GM12878 (cell line): ENCODE results near the gene NRSN2. TPM values are rescaled to one million over a fixed set of nuclear protein-coding genes. Genes with fewer than 3 reads are reported as not detected.

Experiments
- ATAC-seq: fragments of 200-7000 bp; cut with Tn5 transposase; 3 replicates; pipeline ENCODE4 v1.9.1; 2020; ENCODE audit warnings: mild to moderate bottlenecking, moderate library complexity
- BruUV-seq: library from RNA; stranded (reverse); fragments of 400-500 nt; replicated peaks from 2 replicates; lab custom pipeline; 2021; lab: Mats Ljungman, UMichigan
- CTCF ChIA-PET: fragments of 300-600 bp; sonication (Branson Sonifier 250); formaldehyde crosslinking; extraction: SDS; loops from one replicate; lab custom pipeline; 2021; ENCODE audit warnings: inconsistent platforms; lab: Yijun Ruan, JAX
- POLR2A ChIA-PET: fragments of 350-600 bp; formaldehyde crosslinking; extraction: SDS; loops from one replicate; lab custom pipeline; 2021; ENCODE audit warnings: inconsistent platforms; lab: Charles Lee
- RAD21 ChIA-PET: fragments of 300-600 bp; sonication (Branson Sonifier 250); formaldehyde crosslinking; loops from one replicate; lab custom pipeline; 2023; ENCODE audit warnings: antibody characterized with exemption; ENCODE audit not compliant: unreplicated experiment; lab: Charles Lee
- SMC1A ChIA-PET: fragments of 300-600 bp; sonication (Branson Sonifier 250); formaldehyde crosslinking; loops from one replicate; lab custom pipeline; 2023; ENCODE audit not compliant: unreplicated experiment, uncharacterized antibody; lab: Charles Lee
- DNase-seq: peaks from one replicate; pipeline ENCODE4 v3.0.0-alpha.2; 2011; ENCODE audit warnings: low read depth, low spot score
- FAIRE-seq: peaks from 3 replicates; lab custom pipeline; 2011; peaks lifted over from hg19 to GRCh38; lab: Jason Lieb, UNC
- H2AFZ ChIP-seq: 2 replicates; pipeline ENCODE4 v1.6.0; 2011; ENCODE audit warnings: low read depth, low read length, control low read depth; ENCODE audit not compliant: control insufficient read depth
- H3K27ac ChIP-seq: 2 replicates; pipeline ENCODE4 v1.5.1; 2011; ENCODE audit warnings: control low read depth; ENCODE audit not compliant: control insufficient read depth, insufficient read depth
- H3K27me3 ChIP-seq, 2 experiments: replicated peaks in 1 of 2; 2 replicates each; pipeline versions ENCODE4 v1.6.0 to v1.6.1; 2011; ENCODE audit warnings: low read length in 1 of 2; ENCODE audit not compliant: control insufficient read depth in 2 of 2, insufficient read depth in 2 of 2
- H3K36me3 ChIP-seq, 2 experiments: 2 replicates each; pipeline ENCODE4 v1.5.1; 2011; ENCODE audit warnings: low read length in 1 of 2; ENCODE audit not compliant: control insufficient read depth in 2 of 2, insufficient read depth in 2 of 2
- H3K4me1 ChIP-seq: 2 replicates; pipeline ENCODE4 v1.6.1; 2011; ENCODE audit warnings: mild to moderate bottlenecking, low read length, moderate library complexity, mixed read lengths; ENCODE audit not compliant: control insufficient read depth, insufficient read depth
- H3K4me2 ChIP-seq: 2 replicates; pipeline ENCODE4 v1.6.0; 2011; ENCODE audit warnings: control low read depth; ENCODE audit not compliant: control insufficient read depth, insufficient read depth
- H3K4me3 ChIP-seq: fragments of 200-600 bp; sonication (generic); 2 replicates; pipeline ENCODE4 v1.5.1; 2016
- H3K79me2 ChIP-seq: 2 replicates; pipeline ENCODE4 v1.6.0; 2011; ENCODE audit warnings: low read length; ENCODE audit not compliant: control insufficient read depth, insufficient read depth
- H3K9ac ChIP-seq: 2 replicates; pipeline ENCODE4 v1.8.0; 2011; ENCODE audit warnings: low read length, control low read depth, mixed read lengths; ENCODE audit not compliant: control insufficient read depth, insufficient read depth
- H3K9me3 ChIP-seq: replicated peaks from 3 replicates; pipeline ENCODE4 v1.5.1; 2011; ENCODE audit warnings: mild to moderate bottlenecking, low read length; ENCODE audit not compliant: control insufficient read depth, insufficient read depth
- H4K20me1 ChIP-seq: 2 replicates; pipeline ENCODE4 v1.6.0; 2011; ENCODE audit not compliant: control insufficient read depth, insufficient read depth
- EZH2 ChIP-seq: IDR thresholded peaks from 2 replicates; pipeline ENCODE4 v1.6.1; 2012; ENCODE audit warnings: low read depth, mild to moderate bottlenecking, control low read depth, inconsistent platforms, low read length, borderline replicate concordance; ENCODE audit not compliant: control insufficient read depth
- HDAC2 ChIP-seq: fragments of 200-600 bp; sonication (generic); IDR thresholded peaks from 2 replicates; pipeline ENCODE4 v1.6.1; 2017
- POLR2AphosphoS5 ChIP-seq: IDR thresholded peaks from 2 replicates; pipeline ENCODE4 v1.6.1; 2011; ENCODE audit warnings: mild to moderate bottlenecking, low read length, inconsistent platforms
- SPI1 ChIP-seq: IDR thresholded peaks from 2 replicates; pipeline ENCODE4 v1.6.1; 2011; ENCODE audit warnings: low read depth, mild to moderate bottlenecking, low read length, moderate library complexity, borderline replicate concordance; ENCODE audit not compliant: insufficient read depth
- WRNIP1 ChIP-seq: IDR thresholded peaks from 2 replicates; pipeline ENCODE4 v1.6.1; 2011; ENCODE audit warnings: low read depth, low read length, improper control_type of control experiment, borderline replicate concordance
- WGBS: methylation state at CpG from one replicate; pipeline ENCODE4 v1.1.6; 2016; ENCODE audit warnings: low lambda C conversion rate; ENCODE audit not compliant: insufficient replicate concordance, insufficient coverage; ENCODE audit errors: missing lambda C conversion rate; 5-methylcytosine and 5-hydroxymethylcytosine counted together
- in situ Hi-C: fragments of 300-500 bp; cut with MboI; formaldehyde crosslinking; loops from 9 replicates; pipeline ENCODE4 v1.14.3; 2018; ENCODE audit warnings: mixed read lengths
- intact Hi-C: fragments of 100-400 bp; cut with micrococcal nuclease; formaldehyde crosslinking; loops from one replicate; pipeline ENCODE4 v1.14.2; 2022; ENCODE audit not compliant: unreplicated experiment
- polyA plus RNA-seq, 11 experiments: library from polyadenylated mRNA; depleted of rRNA in 4 of 11; unstranded in 6 of 11; stranded (reverse) in 5 of 11; fragments of >200 nt; fragmentation: Nextera tagmentation in 4 of 11; fragmentation: Illumina TruSeq in 1 of 11; extraction: Ambion mirVana in 4 of 11; extraction: Trizol in 1 of 11; gene quantifications; 1 replicate in 1 of 11; 2 replicates in 10 of 11; pipeline versions ENCODE4 v1.2.1 to v1.2.3, GENCODE V29; 2011 to 2016; ENCODE audit warnings: inconsistent platforms in 2 of 11, missing spikeins in 2 of 11, low read depth in 1 of 11
- total RNA-seq, 4 experiments: library from RNA; depleted of rRNA in 3 of 4; stranded (reverse); fragments of >200 nt in 3 of 4; fragmentation: Illumina TruSeq in 1 of 4; extraction: Trizol in 1 of 4; gene quantifications; 2 replicates each; pipeline versions ENCODE4 v1.2.1 to v1.2.3, GENCODE V29; 2013 to 2021

Gene NRSN2
- total and polyA plus RNA-seq, 10 of the 15 experiments (the other 5 are each of a cell fraction or from before 2014, with no cell fraction given), result 6.2 to 32.4 (median 13.0) TPM

DNA sequence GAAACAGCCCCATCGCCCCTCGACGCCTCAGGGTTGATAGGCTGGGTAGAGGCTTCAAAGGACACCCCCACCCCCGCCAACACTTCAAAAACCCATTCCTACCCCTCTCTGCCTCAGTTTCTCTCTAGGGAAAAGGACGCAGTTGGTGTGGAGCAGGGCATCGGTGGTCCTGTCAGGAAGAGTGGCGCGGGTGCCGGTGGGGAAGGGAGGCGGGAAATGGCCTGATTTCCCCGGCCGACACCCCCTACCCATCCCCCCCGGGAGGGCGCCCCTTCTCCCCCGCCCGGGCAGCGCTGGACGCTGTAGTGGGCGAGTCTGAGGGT lies 367 bp downstream of the NRSN2 start:
- no peaks in the 10 kb centered on the region; a peak in 2 of 4 replicates for H3K36me3 ChIP-seq
- POLR2A ChIA-PET, result interaction anchor here (1.0 to 1.7 kb wide), 3 partner anchors 21 to 50 kb away, joined by 3 to 9 read pairs (median 3); partner anchors contain the start of genes SOX12 and ZCCHC3
- no peaks in the 10 kb centered on the region for H4K20me1 ChIP-seq
- H3K4me3 ChIP-seq, result peak overlapping the region; percentile 83
- peak overlapping the region; percentile 73 for H2AFZ ChIP-seq
- H3K9me3 ChIP-seq, result no peaks in the 10 kb centered on the region
- H3K9ac ChIP-seq, result peak overlapping the region; percentile 70
- RAD21 ChIA-PET, result interaction anchor here (0.6 to 1.3 kb wide), 2 partner anchors 19 to 196 kb away, joined by 3 to 4 read pairs; partner anchors contain the start of gene CSNK2A1
- no peaks in the 10 kb centered on the region for H3K27me3 ChIP-seq
- SMC1A ChIA-PET, result no interaction called here
- CTCF ChIA-PET, result interaction anchor here (0.8 to 3.6 kb wide), 2 partner anchors 16 to 23 kb away, joined by 3 to 27 read pairs; no protein-coding TSS in a partner anchor
- ATAC-seq (no peak), FAIRE-seq (no peak), DNase-seq (no peak)
- peak overlapping the region; percentile 73 for H3K27ac ChIP-seq
- 3% methylated on average over 16 of the region's 19 CpGs for WGBS
- H3K4me2 ChIP-seq, result peak overlapping the region; percentile 83
- peaks cover 4% of the 10 kb centered on the region; the same call in 1 of the 2 replicates for H3K79me2 ChIP-seq
- intact Hi-C loops (no loop called here), in situ Hi-C loops (no loop called here)
- 0 out of 2 replicates have a peak, but pooled peaks cover 3% of the 10 kb centered on the region for H3K4me1 ChIP-seq
- TF ChIP-seq WRNIP1 (no peak), POLR2AphosphoS5 (no peak), EZH2 (no peak), HDAC2 (no peak), SPI1 (no peak)
- TF ChIP-seq, all 136 proteins: peak for 0
- BruUV-seq, result no TSS peak
